Measurements from ENCODE around the gene EGFL7.
A peak's percentile ranks its signal among the peaks of the same experiment; 100 is the strongest.

EGFL7 gene

DNA sequence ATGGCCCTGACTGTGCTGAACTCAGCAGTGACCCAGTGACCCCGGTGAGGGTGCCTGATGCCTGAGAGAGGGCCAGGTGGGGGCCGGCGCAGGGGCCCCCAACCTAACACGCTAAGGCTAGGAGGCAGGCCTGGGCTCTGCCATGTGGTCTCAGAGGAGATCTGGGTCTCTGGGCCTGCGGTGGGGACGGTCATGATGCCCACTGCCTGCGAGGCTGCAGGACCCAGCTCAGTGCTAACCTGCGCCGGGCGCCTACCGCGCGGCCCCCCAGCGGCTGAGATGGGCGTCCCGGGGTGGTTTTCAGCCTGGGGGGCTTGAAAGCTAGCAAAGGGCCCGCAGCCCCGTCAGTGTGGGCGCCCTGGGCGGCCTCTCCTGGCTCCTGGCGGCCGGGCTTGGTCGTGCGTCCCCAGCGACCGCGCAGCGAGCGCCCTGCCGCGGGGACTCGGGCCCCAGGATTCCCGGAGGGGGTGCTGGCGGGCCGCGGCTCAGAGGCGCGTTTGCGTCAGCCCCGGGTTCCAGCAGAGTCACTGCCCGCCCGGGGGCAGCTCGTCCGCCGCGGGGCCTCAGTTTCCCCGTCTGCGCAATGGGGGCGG lies 2.5 kb downstream of the EGFL7 start:
- H3K4me3 ChIP-seq (replicated peaks; ENCODE audit: low read depth, low read length), result peak overlapping the region; percentile 56
- no peak for DNase-seq (ENCODE audit: low read depth)

GRCh38 chr9:136665704-136666371 lies 3.1 kb downstream of the EGFL7 start:
- DNase-seq (ENCODE audit: low read depth), result no peak
- H3K4me3 ChIP-seq (replicated peaks; ENCODE audit: low read depth, low read length), result peak overlapping the region; percentile 56
- no peak for TF ChIP-seq CTCF (IDR thresholded peaks at IDR 0.05; ENCODE audit: low read length, missing control alignments)

More for the DNA sequence above, 2.5 kb downstream of the EGFL7 start:
- peak; percentile 3 for TF ChIP-seq CTCF (IDR thresholded peaks at IDR 0.05; ENCODE audit: low read length, missing control alignments)

DNA sequence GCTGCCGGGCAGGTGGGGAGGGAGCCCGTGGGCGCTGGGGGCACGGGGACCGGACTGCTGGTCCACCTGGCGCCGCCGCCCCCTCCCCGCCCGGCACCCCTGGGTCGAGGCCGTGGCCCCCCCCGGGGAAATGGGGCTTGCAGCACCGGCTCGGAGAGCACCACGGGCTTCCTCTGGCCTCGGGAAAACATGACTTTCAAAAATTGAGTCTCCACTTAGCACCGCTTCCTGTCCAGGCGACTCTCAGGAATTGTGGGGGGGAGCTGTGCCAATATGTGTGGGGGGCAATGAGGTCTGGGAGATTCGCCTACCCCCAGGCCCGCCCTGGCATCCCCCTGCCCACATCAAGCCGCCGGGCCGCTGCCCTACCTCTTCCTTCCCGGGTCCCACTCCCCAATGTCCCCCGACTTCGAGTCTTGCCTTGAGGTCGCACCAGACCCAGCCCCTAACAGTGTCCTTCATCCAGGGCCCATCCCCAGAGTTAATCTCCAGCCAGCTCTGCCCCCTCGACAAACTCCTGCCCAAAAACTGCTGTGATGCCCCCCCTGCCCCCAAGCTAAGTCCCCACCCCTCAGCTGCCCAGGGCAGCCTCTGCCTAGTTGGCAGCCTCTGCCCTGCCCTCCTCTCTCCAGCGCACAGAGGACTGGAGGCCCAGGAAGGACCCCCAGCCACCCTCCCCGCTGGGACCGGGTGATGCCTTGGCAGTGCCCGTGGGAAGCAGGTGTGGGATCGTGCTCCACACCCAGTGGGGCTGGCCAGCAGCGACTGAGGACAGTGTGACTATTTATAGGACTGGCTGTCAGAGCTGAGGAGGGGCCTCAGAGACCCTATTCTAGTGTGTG lies 3.9 kb downstream of the EGFL7 start:
- TF ChIP-seq CTCF (IDR thresholded peaks at IDR 0.05; ENCODE audit: low read length, missing control alignments), result no peak
- no peak for DNase-seq (ENCODE audit: low read depth)
- H3K4me3 ChIP-seq (replicated peaks; ENCODE audit: low read depth, low read length), result peak overlapping the region; percentile 47

DNA sequence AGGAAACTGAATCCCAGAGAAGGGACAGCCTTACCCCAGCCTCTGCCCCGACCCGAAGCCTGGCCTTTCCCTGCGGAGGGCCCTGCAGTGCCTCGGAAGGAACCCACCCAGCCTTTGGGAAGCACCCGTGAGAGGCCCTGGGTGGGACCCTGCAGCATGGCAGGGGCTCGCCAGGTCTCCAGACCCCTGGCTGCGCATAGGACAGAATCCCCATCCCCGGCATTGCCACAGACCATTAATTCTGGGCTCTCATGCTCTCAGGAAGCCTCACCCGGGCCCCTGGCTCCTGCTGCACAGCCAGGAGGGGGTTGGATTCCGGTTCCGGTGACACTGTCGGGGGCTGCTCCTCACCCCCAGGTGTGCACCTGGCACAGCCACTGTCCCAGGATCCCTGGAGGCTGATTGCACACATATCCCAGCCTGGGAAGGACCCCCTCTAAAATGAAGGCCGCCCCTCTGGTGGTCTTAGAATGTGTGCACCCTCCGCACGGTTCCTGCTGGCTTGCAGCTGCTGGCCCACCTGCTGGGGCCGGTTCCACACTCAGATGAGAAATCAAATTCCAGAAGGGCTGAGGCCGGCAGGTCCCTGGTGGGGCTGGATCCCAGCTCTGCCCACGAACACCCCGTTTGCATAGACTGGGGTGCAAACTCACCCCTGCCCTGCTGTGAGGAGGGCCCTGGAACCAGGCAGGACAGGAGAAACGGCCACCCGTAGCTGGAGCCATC lies 4.7 kb downstream of the EGFL7 start:
- no peak for TF ChIP-seq CTCF (IDR thresholded peaks at IDR 0.05; ENCODE audit: low read length, missing control alignments)
- DNase-seq (ENCODE audit: low read depth), result no peak
- peak overlapping the region; percentile 47 for H3K4me3 ChIP-seq (replicated peaks; ENCODE audit: low read depth, low read length)

GRCh38 chr9:136667940-136668760 lies 5.4 kb downstream of the EGFL7 start:
- TF ChIP-seq CTCF (IDR thresholded peaks at IDR 0.05; ENCODE audit: low read length, missing control alignments), result no peak

More at GRCh38 chr9:136667940-136668760, 5.4 kb downstream of the EGFL7 start:
- no peak for DNase-seq (ENCODE audit: low read depth)
- H3K4me3 ChIP-seq (replicated peaks; ENCODE audit: low read depth, low read length), result no peak overlapping the region
